ENCODE results near the gene LAMA3. TPM values are rescaled to one million over a fixed set of nuclear protein-coding genes. Genes with fewer than 3 reads are reported as not detected.

Gene LAMA3
- total RNA-seq, 2 donors from 2014 or later: 0.58 to 1.3 TPM

GRCh38 chr18:23870676-23871380 lies 181.6 kb downstream of the LAMA3 start:
- Histone ChIP-seq H3K27me3 (ENCODE audit: control insufficient read depth, insufficient read depth, low read length, poor library complexity, severe bottlenecking) (no peaks in the 10 kb centered on the region), H3K4me1 (ENCODE audit: control insufficient read depth, insufficient read depth, low read length) (no peaks in the 10 kb centered on the region), H3K9ac (ENCODE audit: extremely low read depth, low read length, poor library complexity, severe bottlenecking) (no peak overlapping the region), H3K4me3 (ENCODE audit: low read length) (no peak overlapping the region), H3K9me3 (ENCODE audit: control insufficient read depth, low read length) (no peaks in the 10 kb centered on the region), H3K36me3 (ENCODE audit: control insufficient read depth, insufficient read depth, low read length) (no peaks in the 10 kb centered on the region), H3K27ac (ENCODE audit: low read depth, low read length) (no peak overlapping the region)
- TF ChIP-seq CTCF (conservative IDR thresholded peaks at IDR 0.05): no peak
- no peak for DNase-seq
- no peak overlapping the region for H3K27ac Mint-ChIP-seq
- no peaks in the 10 kb centered on the region for H3K36me3 Mint-ChIP-seq (ENCODE audit: low read depth)
- H3K27me3 Mint-ChIP-seq (ENCODE audit: insufficient read depth): no peaks in the 10 kb centered on the region
- WGBS, 2 experiments (ENCODE audit: insufficient coverage in 1 of 2, insufficient read length in 1 of 2): 88 to 96% methylated on average over 4 to 6 of the region's 6 CpGs
- peaks cover 6% of the 10 kb centered on the region for H3K4me1 Mint-ChIP-seq
- H3K4me3 Mint-ChIP-seq: no peak overlapping the region
- H3K9me3 Mint-ChIP-seq: no peaks in the 10 kb centered on the region

DNA sequence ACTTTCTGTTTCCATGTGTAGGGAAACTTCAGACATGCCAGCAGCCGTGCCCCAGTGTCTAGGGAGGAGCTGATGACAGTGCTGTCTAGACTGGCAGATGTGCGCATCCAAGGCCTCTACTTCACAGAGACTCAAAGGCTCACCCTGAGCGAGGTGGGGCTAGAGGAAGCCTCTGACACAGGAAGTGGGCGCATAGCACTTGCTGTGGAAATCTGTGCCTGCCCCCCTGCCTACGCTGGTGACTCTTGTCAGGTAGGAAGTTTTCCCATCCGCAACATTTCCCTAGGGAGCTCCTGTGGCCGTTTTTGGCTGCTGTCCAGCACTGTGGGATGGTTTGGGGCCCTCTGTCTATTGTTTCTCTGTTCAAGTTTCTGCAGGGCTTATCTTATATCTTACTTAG lies 182.2 kb downstream of the LAMA3 start:
- no peak overlapping the region for H3K4me3 Mint-ChIP-seq
- no peaks in the 10 kb centered on the region for H3K27me3 Mint-ChIP-seq (ENCODE audit: insufficient read depth)
- Histone ChIP-seq H3K9ac (ENCODE audit: extremely low read depth, low read length, poor library complexity, severe bottlenecking) (no peak overlapping the region), H3K27me3 (ENCODE audit: control insufficient read depth, insufficient read depth, low read length, poor library complexity, severe bottlenecking) (no peaks in the 10 kb centered on the region), H3K4me1 (ENCODE audit: control insufficient read depth, insufficient read depth, low read length) (no peaks in the 10 kb centered on the region), H3K27ac (ENCODE audit: low read depth, low read length) (no peak overlapping the region), H3K9me3 (ENCODE audit: control insufficient read depth, low read length) (no peaks in the 10 kb centered on the region), H3K4me3 (ENCODE audit: low read length) (no peak overlapping the region), H3K36me3 (ENCODE audit: control insufficient read depth, insufficient read depth, low read length) (no peaks in the 10 kb centered on the region)
- 89 to 90% methylated on average over 5 to 7 of the region's 7 CpGs for WGBS, 2 experiments (ENCODE audit: insufficient coverage in 1 of 2, insufficient read length in 1 of 2)
- no peak for DNase-seq
- no peak for TF ChIP-seq CTCF (conservative IDR thresholded peaks at IDR 0.05)
- H3K27ac Mint-ChIP-seq: no peak overlapping the region
- H3K9me3 Mint-ChIP-seq: no peaks in the 10 kb centered on the region
- peaks cover 6% of the 10 kb centered on the region for H3K4me1 Mint-ChIP-seq
- no peaks in the 10 kb centered on the region for H3K36me3 Mint-ChIP-seq (ENCODE audit: low read depth)

DNA sequence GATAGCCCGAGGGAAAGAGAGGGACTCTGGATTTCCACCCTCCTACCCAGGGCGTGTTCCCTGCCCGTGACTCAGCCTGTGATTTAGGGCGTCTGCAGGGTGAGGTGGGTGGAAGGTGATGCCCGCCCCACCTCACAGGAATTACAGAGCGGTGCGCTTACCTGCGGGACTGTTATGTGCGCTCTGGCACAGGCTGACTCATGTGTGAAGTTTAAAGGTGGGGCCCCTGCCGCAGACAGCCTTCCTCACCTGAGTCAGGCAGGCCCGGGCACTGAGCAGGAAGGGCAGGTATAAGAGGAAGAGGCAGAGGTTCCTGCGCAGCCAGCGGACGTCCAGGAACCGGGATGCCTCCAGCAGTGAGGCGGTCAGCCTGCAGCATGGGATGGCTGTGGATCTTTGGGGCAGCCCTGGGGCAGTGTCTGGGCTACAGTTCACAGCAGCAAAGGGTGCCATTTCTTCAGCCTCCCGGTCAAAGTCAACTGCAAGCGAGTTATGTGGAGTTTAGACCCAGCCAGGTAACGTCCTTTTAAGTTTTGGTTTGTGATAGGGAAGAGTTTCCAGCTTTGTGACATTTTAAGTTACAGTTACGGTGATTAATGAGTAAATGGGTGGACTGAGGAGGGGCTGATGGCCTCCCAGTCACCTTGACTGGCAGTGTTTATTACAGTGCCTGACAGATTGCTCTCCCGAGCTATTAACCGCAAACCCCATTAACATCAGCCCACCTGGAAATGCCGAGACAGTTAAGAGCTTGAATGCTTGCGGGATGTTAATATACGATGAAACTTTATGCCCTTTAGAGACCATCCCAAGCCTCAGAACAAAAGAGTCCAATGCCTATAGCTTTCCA lies 183.7 kb downstream of the LAMA3 start:
- H3K9me3 ChIP-seq (ENCODE audit: control insufficient read depth, low read length): no peaks in the 10 kb centered on the region
- Mint-ChIP-seq H3K27ac (no peak overlapping the region), H3K27me3 (ENCODE audit: insufficient read depth) (no peaks in the 10 kb centered on the region), H3K4me3 (no peak overlapping the region), H3K4me1 (peaks cover 6% of the 10 kb centered on the region), H3K36me3 (ENCODE audit: low read depth) (no peaks in the 10 kb centered on the region), H3K9me3 (no peaks in the 10 kb centered on the region)
- H3K4me1 ChIP-seq (ENCODE audit: control insufficient read depth, insufficient read depth, low read length): no peaks in the 10 kb centered on the region
- no peak for TF ChIP-seq CTCF (conservative IDR thresholded peaks at IDR 0.05)
- no peak overlapping the region for H3K27ac ChIP-seq (ENCODE audit: low read depth, low read length)
- no peaks in the 10 kb centered on the region for H3K36me3 ChIP-seq (ENCODE audit: control insufficient read depth, insufficient read depth, low read length)
- DNase-seq: peak; percentile 60
- 88 to 90% methylated on average over 7 to 25 of the region's 25 CpGs for WGBS, 2 experiments (ENCODE audit: insufficient coverage in 1 of 2, insufficient read length in 1 of 2)
- no peak overlapping the region for H3K9ac ChIP-seq (ENCODE audit: extremely low read depth, low read length, poor library complexity, severe bottlenecking)
- H3K4me3 ChIP-seq (ENCODE audit: low read length): no peak overlapping the region
- no peaks in the 10 kb centered on the region for H3K27me3 ChIP-seq (ENCODE audit: control insufficient read depth, insufficient read depth, low read length, poor library complexity, severe bottlenecking)

Measured in endodermal cell (in vitro differentiated cells).